D341Med (cell line): ENCODE results near the gene ZNF101.

Experiments used
- DNase-seq: peaks from one replicate; pipeline ENCODE4 v3.0.0; 2012; ENCODE audit warnings: low spot score

ZNF101 gene

DNA sequence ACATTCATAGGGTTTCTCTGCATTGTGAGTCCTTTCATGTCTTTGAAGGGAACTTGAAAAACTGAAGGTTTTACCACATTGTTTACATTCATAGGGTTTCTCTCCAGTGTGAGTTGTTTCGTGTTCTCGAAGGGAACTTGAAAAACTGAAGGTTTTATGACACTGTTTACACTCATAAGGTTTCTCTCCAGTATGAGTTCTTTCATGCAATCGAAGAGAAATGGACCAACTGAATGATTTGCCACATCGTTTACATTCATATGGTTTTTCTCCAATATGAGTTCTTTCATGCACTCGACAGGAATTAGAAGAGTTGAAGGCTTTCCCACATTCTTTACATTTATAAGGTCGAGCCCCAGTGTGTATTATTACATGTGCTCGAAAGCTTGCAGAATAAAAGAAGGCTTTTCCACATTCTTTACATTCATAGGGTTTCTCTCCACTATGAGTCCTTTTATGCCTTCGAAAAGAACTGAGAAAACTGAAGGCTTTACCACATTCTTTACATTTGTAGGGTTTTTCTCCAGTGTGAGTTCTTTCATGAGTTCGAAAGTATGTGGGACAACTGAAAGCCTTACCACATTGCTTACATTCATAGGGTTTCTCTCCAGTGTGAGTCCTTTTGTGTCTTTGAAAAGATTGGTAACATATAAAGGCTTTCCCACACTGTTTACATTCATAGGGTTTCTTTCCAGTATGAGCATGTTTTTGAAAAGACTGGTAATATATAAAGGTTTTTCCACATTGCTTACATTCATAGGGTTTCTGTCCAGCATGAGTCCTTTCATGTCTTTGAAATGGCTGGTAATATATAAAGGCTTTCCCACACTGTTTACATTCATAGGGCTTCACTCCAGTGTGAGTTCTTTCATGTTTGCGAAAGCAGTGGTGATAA is 43.5 kb downstream of the ZNF101 start:
- no peak for DNase-seq

DNA sequence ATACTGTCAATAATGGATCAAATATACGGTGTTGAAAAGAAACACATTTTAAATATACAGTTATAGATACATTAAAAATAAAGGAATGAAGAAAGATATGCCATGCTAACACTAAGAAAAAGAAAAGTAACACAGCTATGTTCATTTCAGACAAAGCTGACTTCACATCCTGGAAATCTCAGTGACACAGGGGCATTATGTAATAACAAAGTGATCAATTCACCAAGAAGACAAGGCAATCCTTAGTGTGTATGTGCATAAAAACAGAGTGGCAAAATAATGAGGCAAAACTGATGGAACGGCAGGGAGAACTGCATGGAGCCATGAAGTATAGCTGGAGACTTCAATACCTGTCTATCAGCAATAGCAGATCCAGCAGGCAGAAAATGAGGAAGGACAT is 51.2 kb downstream of the ZNF101 start:
- DNase-seq = no peak

DNA sequence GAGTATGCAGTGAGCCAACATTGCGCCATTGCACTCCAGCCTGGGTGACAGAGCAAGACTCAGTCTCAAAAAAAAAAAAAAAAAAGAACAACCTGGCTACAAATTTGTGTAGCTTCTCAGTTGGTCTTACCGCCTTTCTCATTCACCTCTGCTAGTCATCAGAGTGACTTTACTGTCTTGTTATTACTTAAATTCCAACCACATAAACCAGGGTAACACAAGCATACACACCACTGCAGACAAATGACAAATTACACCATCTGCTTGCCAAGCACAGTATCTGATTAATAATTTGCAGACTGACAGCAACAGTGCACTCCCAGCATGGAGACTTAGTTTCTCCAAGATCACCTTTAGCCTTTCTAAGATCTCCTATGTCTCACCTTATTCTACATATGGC is 53.3 kb downstream of the ZNF101 start:
- DNase-seq = no peak

DNA sequence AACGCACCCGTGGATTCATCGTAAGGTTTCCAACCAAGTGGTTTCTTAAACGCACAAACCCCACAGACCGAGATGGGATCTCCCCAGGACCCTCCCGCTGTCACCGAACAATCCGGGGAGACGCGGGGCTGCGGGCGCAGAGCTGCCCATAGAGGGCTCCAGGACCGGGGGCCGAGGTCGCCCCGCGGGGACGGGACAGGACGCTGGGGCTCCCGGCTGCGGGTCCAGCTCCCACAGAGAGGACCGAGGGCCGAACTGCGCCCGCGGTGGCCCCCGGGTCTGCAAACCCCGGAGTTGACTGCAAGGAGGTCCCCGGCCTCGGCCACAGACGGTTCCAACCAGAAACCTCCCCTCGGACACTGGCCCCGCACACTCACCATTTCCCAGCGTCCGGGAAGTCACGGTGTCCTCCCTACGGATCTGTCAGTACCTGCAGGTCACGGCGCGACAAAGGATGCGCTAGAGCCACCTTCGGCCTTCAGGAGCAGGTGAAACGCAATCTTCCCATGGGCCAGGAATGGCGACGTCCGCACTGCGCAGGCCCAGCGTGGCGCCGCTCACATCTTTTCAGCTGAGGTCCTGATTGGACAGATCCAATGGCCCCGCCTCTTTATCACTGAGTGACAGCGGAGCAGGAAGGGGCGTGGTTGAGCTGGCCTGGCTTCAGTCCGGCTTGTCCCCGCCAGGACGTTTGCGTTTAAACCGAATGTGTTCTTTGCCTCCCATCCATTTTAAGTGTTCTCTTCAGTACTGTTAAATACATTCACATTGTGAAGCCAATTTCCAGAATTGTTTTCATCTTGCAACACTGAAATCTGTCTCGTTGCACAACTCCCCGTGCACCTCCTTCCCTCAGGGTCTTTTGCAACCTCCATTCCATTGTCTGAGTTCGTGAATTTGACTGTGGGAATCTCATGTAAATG is 64.2 kb downstream of the ZNF101 start, which contains the start of gene ZNF14:
Gene ZNF14 (minus strand): TSS at position 534 of the 923 bp plus-strand sequence. CDS start 154 bp downstream, at position 380.
- DNase-seq = peak; percentile 99
